Fibroblast of skin of left quadriceps (primary cell): ENCODE data around the gene CSHL1.
"Not testable (repeated sequence)": the region's sequence is repeated elsewhere in the genome, so short reads cannot be mapped to it uniquely, and the experiment has no call there.

Experiments used
- DNase-seq, 2 experiments: peaks; one replicate each; pipeline ENCODE4 v3.0.0-alpha.2; 2013; ENCODE audit warnings: low read depth in 2 of 2

CSHL1 gene

GRCh38 chr17:63918789-63919305, 7.8 kb upstream of the CSHL1 start, which contains the start of gene GH1:
TSS of gene GH1 (minus strand) at chr17:63918839. CDS start at chr17:63918776, 63 bp downstream.
- DNase-seq = not testable (repeated sequence)

GRCh38 chr17:63918305-63918704, 7.2 kb upstream of the CSHL1 start:
- DNase-seq = no peak

GRCh38 chr17:63917646-63918045, 6.6 kb upstream of the CSHL1 start:
- DNase-seq = no peak

GRCh38 chr17:63917206-63917605, 6.1 kb upstream of the CSHL1 start:
- DNase-seq = not testable (repeated sequence)

GRCh38 chr17:63916566-63917185, 5.6 kb upstream of the CSHL1 start:
- no peak for DNase-seq

GRCh38 chr17:63915753-63916152, 4.7 kb upstream of the CSHL1 start:
- DNase-seq = not testable (repeated sequence)

- DNase-seq = no peak
Measured at GRCh38 chr17:63914471-63914870, 3.4 kb upstream of the CSHL1 start.

GRCh38 chr17:63911657-63912100, 621 bp upstream of the CSHL1 start:
- DNase-seq = no peak

- DNase-seq = no peak
Measured at GRCh38 chr17:63910096-63910495, 962 bp downstream of the CSHL1 start.

- not testable (repeated sequence) for DNase-seq
Measured at GRCh38 chr17:63909586-63909985, 1.5 kb downstream of the CSHL1 start.

GRCh38 chr17:63907161-63907778, 3.8 kb downstream of the CSHL1 start:
- DNase-seq = not testable (repeated sequence)

- not testable (repeated sequence) for DNase-seq
Measured at GRCh38 chr17:63904796-63905195, 6.3 kb downstream of the CSHL1 start.

GRCh38 chr17:63903787-63904201, 7.3 kb downstream of the CSHL1 start:
- not testable (repeated sequence) for DNase-seq

- not testable (repeated sequence) for DNase-seq
Measured at GRCh38 chr17:63901971-63902370, 9.1 kb downstream of the CSHL1 start.

- not testable (repeated sequence) for DNase-seq
Measured at GRCh38 chr17:63898899-63899798, 11.9 kb downstream of the CSHL1 start.

- not testable (repeated sequence) for DNase-seq
Measured at GRCh38 chr17:63896524-63897354, 14.3 kb downstream of the CSHL1 start, which contains the start of gene CSH1. TSS of gene CSH1 (minus strand) at chr17:63896574. CDS start at chr17:63896511, 63 bp downstream.

- not testable (repeated sequence) for DNase-seq
Measured at GRCh38 chr17:63894821-63895220, 16.2 kb downstream of the CSHL1 start.

GRCh38 chr17:63894021-63894420, 17.0 kb downstream of the CSHL1 start:
- DNase-seq = not testable (repeated sequence)

- not testable (repeated sequence) for DNase-seq
Measured at GRCh38 chr17:63892316-63893037, 18.6 kb downstream of the CSHL1 start.
